HL-60 (cell line): ENCODE measurements around the gene CBL.

ENCODE experiments used
- CTCF ChIP-seq: IDR thresholded peaks from one replicate; pipeline ENCODE4 v1.5.1; 2011; ENCODE audit warnings: low read length, control low read depth, inconsistent platforms; ENCODE audit not compliant: insufficient read depth
- REST ChIP-seq: IDR thresholded peaks from 2 replicates; pipeline ENCODE4 v1.6.1; 2012; ENCODE audit warnings: low read depth; ENCODE audit not compliant: insufficient replicate concordance
- SPI1 ChIP-seq: IDR thresholded peaks from 2 replicates; pipeline ENCODE4 v1.6.1; 2012; ENCODE audit warnings: low read depth, mild to moderate bottlenecking, borderline replicate concordance

GRCh38 chr11:119297938-119298337 lies 91.8 kb downstream of the CBL start:
- TF ChIP-seq CTCF (no peak), REST (no peak), SPI1 (no peak)
